Measurements from ENCODE around the gene OR52M1.

- no peak for TF ChIP-seq POLR2A (IDR thresholded peaks at IDR 0.05)
- TF ChIP-seq, protein P1, sequence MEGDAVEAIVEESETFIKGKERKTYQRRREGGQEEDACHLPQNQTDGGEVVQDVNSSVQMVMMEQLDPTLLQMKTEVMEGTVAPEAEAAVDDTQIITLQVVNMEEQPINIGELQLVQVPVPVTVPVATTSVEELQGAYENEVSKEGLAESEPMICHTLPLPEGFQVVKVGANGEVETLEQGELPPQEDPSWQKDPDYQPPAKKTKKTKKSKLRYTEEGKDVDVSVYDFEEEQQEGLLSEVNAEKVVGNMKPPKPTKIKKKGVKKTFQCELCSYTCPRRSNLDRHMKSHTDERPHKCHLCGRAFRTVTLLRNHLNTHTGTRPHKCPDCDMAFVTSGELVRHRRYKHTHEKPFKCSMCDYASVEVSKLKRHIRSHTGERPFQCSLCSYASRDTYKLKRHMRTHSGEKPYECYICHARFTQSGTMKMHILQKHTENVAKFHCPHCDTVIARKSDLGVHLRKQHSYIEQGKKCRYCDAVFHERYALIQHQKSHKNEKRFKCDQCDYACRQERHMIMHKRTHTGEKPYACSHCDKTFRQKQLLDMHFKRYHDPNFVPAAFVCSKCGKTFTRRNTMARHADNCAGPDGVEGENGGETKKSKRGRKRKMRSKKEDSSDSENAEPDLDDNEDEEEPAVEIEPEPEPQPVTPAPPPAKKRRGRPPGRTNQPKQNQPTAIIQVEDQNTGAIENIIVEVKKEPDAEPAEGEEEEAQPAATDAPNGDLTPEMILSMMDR (IDR thresholded peaks at IDR 0.05), result no peak
Measured at GRCh38 chr11:4543561-4543960, 1.4 kb upstream of the OR52M1 start.

Measured in vagina (tissue), 2 donors.